GM15510 (cell line): ENCODE results near the gene COL4A2.

Experiments
- POLR2A ChIP-seq: IDR thresholded peaks from 3 replicates; pipeline ENCODE4 v1.6.1; 2011; ENCODE audit warnings: borderline replicate concordance; ENCODE audit not compliant: insufficient read length; ENCODE audit errors: extremely low read depth

Gene COL4A2

GRCh38 chr13:110316196-110316595 lies 9.1 kb downstream of the COL4A2 start:
- no peak for TF ChIP-seq POLR2A

GRCh38 chr13:110317093-110317492 lies 10.0 kb downstream of the COL4A2 start:
- no peak for TF ChIP-seq POLR2A

- no peak for TF ChIP-seq POLR2A
These were observed 10.6 kb downstream of the COL4A2 start for GRCh38 chr13:110317496-110318195.

GRCh38 chr13:110318920-110319319 lies 11.8 kb downstream of the COL4A2 start:
- TF ChIP-seq POLR2A, result no peak

- no peak for TF ChIP-seq POLR2A
These were observed 12.3 kb downstream of the COL4A2 start for GRCh38 chr13:110319397-110319773.

GRCh38 chr13:110319774-110320509 lies 12.9 kb downstream of the COL4A2 start:
- no peak for TF ChIP-seq POLR2A

GRCh38 chr13:110320645-110321044 lies 13.6 kb downstream of the COL4A2 start:
- no peak for TF ChIP-seq POLR2A

- no peak for TF ChIP-seq POLR2A
These were observed 15.2 kb downstream of the COL4A2 start for GRCh38 chr13:110322126-110322827.

- no peak for TF ChIP-seq POLR2A
These were observed 15.7 kb downstream of the COL4A2 start for GRCh38 chr13:110322828-110323171.

- no peak for TF ChIP-seq POLR2A
These were observed 16.2 kb downstream of the COL4A2 start for GRCh38 chr13:110323172-110323891.

- TF ChIP-seq POLR2A, result no peak
These were observed 17.1 kb downstream of the COL4A2 start for GRCh38 chr13:110324026-110324749.

GRCh38 chr13:110326263-110326904 lies 19.3 kb downstream of the COL4A2 start:
- TF ChIP-seq POLR2A, result no peak

- no peak for TF ChIP-seq POLR2A
These were observed 20.1 kb downstream of the COL4A2 start for GRCh38 chr13:110327051-110327721.

- TF ChIP-seq POLR2A, result no peak
These were observed 21.5 kb downstream of the COL4A2 start for GRCh38 chr13:110328573-110328972.

GRCh38 chr13:110329258-110329657 lies 22.2 kb downstream of the COL4A2 start:
- no peak for TF ChIP-seq POLR2A
